HCT116 (cell line): ENCODE results near the gene B4GALNT4. TPM values are rescaled to one million over a fixed set of nuclear protein-coding genes. Genes with fewer than 3 reads are reported as not detected.

ENCODE experiments used
- ATAC-seq: fragments of 200-7000 bp; cut with Tn5 transposase; 2 replicates; pipeline ENCODE4 v1.9.1; 2020; ENCODE audit warnings: mild to moderate bottlenecking, moderate library complexity
- BruUV-seq: library from RNA; stranded (reverse); fragments of 400-500 nt; replicated peaks from 2 replicates; lab custom pipeline; 2021; lab: Mats Ljungman, UMichigan
- CTCF ChIA-PET: fragments of 300-600 bp; sonication (Branson Sonifier 250); formaldehyde crosslinking; loops from one replicate; lab custom pipeline; 2021; ENCODE audit warnings: antibody characterized with exemption; lab: Charles Lee
- POLR2A ChIA-PET: fragments of 300-600, 350-600 bp; sonication (Branson Sonifier 250); formaldehyde crosslinking; loops from one replicate; lab custom pipeline; 2021; ENCODE audit warnings: antibody characterized with exemption; lab: Charles Lee
- RAD21 ChIA-PET, 2 experiments: fragments of 300-600 bp; sonication (Branson Sonifier 250); formaldehyde crosslinking; loops; one replicate each; lab custom pipeline; 2023; ENCODE audit warnings: low total read pairs in 2 of 2; ENCODE audit not compliant: uncharacterized antibody in 2 of 2, unreplicated experiment in 2 of 2, low non-redundant PET in 1 of 2; lab: Charles Lee
- DNase-seq: peaks from one replicate; pipeline ENCODE4 v3.0.0-alpha.2; 2010; ENCODE audit warnings: low read depth, low spot score
- H2AFZ ChIP-seq: fragments of 200-600 bp; shearing (Covaris generic), sonication (generic); 2 replicates; pipeline ENCODE4 v1.6.1; 2017; ENCODE audit warnings: low read depth, mixed run types, mixed read lengths, antibody characterized with exemption, low read length; ENCODE audit not compliant: poor library complexity, severe bottlenecking
- H3K27ac ChIP-seq: 2 replicates; pipeline ENCODE4 v1.5.1; 2012; ENCODE audit warnings: low read depth, low read length
- H3K27me3 ChIP-seq: fragments of 200-600 bp; sonication (generic); 2 replicates; pipeline ENCODE4 v1.6.1; 2016; ENCODE audit warnings: mixed run types, low read length, mixed read lengths; ENCODE audit not compliant: insufficient read depth
- H3K36me3 ChIP-seq, 2 experiments: fragments of 200-500 bp in 1 of 2; fragments of 200-600 bp in 1 of 2; sonication (Bioruptor generic) in 1 of 2; sonication (generic) in 1 of 2; 2 replicates each; pipeline versions ENCODE4 v1.5.1 to v1.6.1; 2014 to 2016; ENCODE audit warnings: low read length in 2 of 2, inconsistent platforms in 1 of 2, mixed read lengths in 1 of 2, mixed run types in 1 of 2; ENCODE audit not compliant: insufficient read depth in 2 of 2, control insufficient read depth in 1 of 2
- H3K4me1 ChIP-seq, 2 experiments: fragments of 200-600 bp in 1 of 2; sonication (generic) in 1 of 2; 2 replicates each; pipeline versions ENCODE4 v1.5.1 to v1.6.1; 2012 to 2017; ENCODE audit warnings: low read length in 2 of 2, inconsistent platforms in 1 of 2, mild to moderate bottlenecking in 1 of 2, mixed read lengths in 1 of 2, mixed run types in 1 of 2, moderate library complexity in 1 of 2; ENCODE audit not compliant: insufficient read depth in 2 of 2, control insufficient read depth in 1 of 2
- H3K4me2 ChIP-seq: fragments of 200-600 bp; sonication (generic); 2 replicates; pipeline ENCODE4 v1.6.1; 2017; ENCODE audit warnings: mixed run types, low read length, mixed read lengths
- H3K4me3 ChIP-seq, 2 experiments: fragments of 200-600 bp in 1 of 2; sonication (generic) in 1 of 2; replicated peaks in 1 of 2; 2 replicates each; pipeline ENCODE4 v1.5.1; 2011 to 2016; ENCODE audit warnings: low read length in 2 of 2, control low read depth in 1 of 2, low read depth in 1 of 2, mild to moderate bottlenecking in 1 of 2, mixed read lengths in 1 of 2, mixed run types in 1 of 2
- H3K79me2 ChIP-seq: fragments of 200-600 bp; sonication (generic); 2 replicates; pipeline ENCODE4 v1.6.1; 2017; ENCODE audit warnings: mild to moderate bottlenecking, mixed run types, low read length, moderate library complexity, mixed read lengths; ENCODE audit not compliant: insufficient read depth
- H3K9ac ChIP-seq: fragments of 200-600 bp; sonication (generic); 2 replicates; pipeline ENCODE4 v1.6.1; 2016; ENCODE audit warnings: low read length, mixed read lengths
- H3K9me2 ChIP-seq: fragments of 200-600 bp; sonication (generic), shearing (Covaris generic); 2 replicates; pipeline ENCODE4 v1.6.1; 2017; ENCODE audit warnings: mixed run types, mild to moderate bottlenecking, moderate library complexity; ENCODE audit not compliant: insufficient read depth
- H3K9me3 ChIP-seq, 2 experiments: fragments of 200-500 bp in 1 of 2; fragments of 200-600 bp in 1 of 2; sonication (Bioruptor generic) in 1 of 2; sonication (generic) in 1 of 2; 2 replicates each; pipeline ENCODE4 v1.6.1; 2014 to 2017; ENCODE audit warnings: low read length in 2 of 2, mixed read lengths in 2 of 2, inconsistent platforms in 1 of 2, low read depth in 1 of 2, mild to moderate bottlenecking in 1 of 2, mixed run types in 1 of 2, moderate library complexity in 1 of 2; ENCODE audit not compliant: control insufficient read depth in 1 of 2, insufficient read depth in 1 of 2
- H4K20me1 ChIP-seq: fragments of 200-600 bp; sonication (generic), shearing (Covaris generic); 2 replicates; pipeline ENCODE4 v1.6.1; 2017; ENCODE audit warnings: mixed run types, mild to moderate bottlenecking, moderate library complexity; ENCODE audit not compliant: insufficient read depth
- ATF3 ChIP-seq: IDR thresholded peaks from 2 replicates; pipeline ENCODE4 v1.6.1; 2012
- CBX3 ChIP-seq: IDR thresholded peaks from 2 replicates; pipeline ENCODE4 v1.6.1; 2012; ENCODE audit warnings: low read depth
- CTCF ChIP-seq, 3 experiments: fragments of 200-600 bp in 1 of 3; sonication (generic) in 1 of 3; IDR thresholded peaks in 2 of 3; conservative IDR thresholded peaks in 1 of 3; 2 replicates each; pipeline ENCODE4 v1.5.1; 2012 to 2017; ENCODE audit warnings: low read depth in 2 of 3, low read length in 2 of 3, antibody characterized with exemption in 1 of 3, borderline replicate concordance in 1 of 3, control low read depth in 1 of 3, mild to moderate bottlenecking in 1 of 3, mixed read lengths in 1 of 3, mixed run types in 1 of 3, moderate library complexity in 1 of 3; ENCODE audit not compliant: insufficient read depth in 1 of 3
- EGR1 ChIP-seq: IDR thresholded peaks from 2 replicates; pipeline ENCODE4 v1.6.1; 2012; ENCODE audit warnings: low read depth
- ELF1 ChIP-seq: IDR thresholded peaks from 2 replicates; pipeline ENCODE4 v1.6.1; 2012; ENCODE audit warnings: low read depth, borderline replicate concordance
- EZH2 ChIP-seq: fragments of 200-600 bp; sonication (generic); IDR thresholded peaks from 2 replicates; pipeline ENCODE4 v1.6.1; 2017; ENCODE audit warnings: antibody characterized with exemption, mixed run types
- EZH2phosphoT487 ChIP-seq: fragments of 200-600 bp; IDR thresholded peaks from 2 replicates; pipeline ENCODE4 v1.6.1; 2018; ENCODE audit warnings: antibody characterized with exemption, borderline replicate concordance
- FOSL1 ChIP-seq: IDR thresholded peaks from 2 replicates; pipeline ENCODE4 v1.6.1; 2012; ENCODE audit warnings: low read depth
- JUND ChIP-seq: IDR thresholded peaks from 2 replicates; pipeline ENCODE4 v1.6.1; 2012
- MAX ChIP-seq: IDR thresholded peaks from 2 replicates; pipeline ENCODE4 v1.6.1; 2012
- POLR2A ChIP-seq: IDR thresholded peaks from 2 replicates; pipeline ENCODE4 v1.7.0; 2011; ENCODE audit warnings: borderline replicate concordance; ENCODE audit not compliant: insufficient read depth, insufficient read length; ENCODE audit errors: extremely low read depth
- SIN3A ChIP-seq: IDR thresholded peaks from 2 replicates; pipeline ENCODE4 v1.6.1; 2012; ENCODE audit warnings: low read depth
- SP1 ChIP-seq: IDR thresholded peaks from 2 replicates; pipeline ENCODE4 v1.6.1; 2012; ENCODE audit warnings: low read depth
- TCF7L2 ChIP-seq: IDR thresholded peaks from 2 replicates; pipeline ENCODE4 v1.7.0; 2011; ENCODE audit warnings: borderline replicate concordance, inconsistent platforms; ENCODE audit not compliant: insufficient read depth, insufficient read length; ENCODE audit errors: extremely low read depth
- YY1 ChIP-seq: IDR thresholded peaks from 2 replicates; pipeline ENCODE4 v1.6.1; 2011; ENCODE audit warnings: low read length, low read depth, moderate library complexity, mild to moderate bottlenecking; ENCODE audit not compliant: insufficient replicate concordance; ENCODE audit errors: extremely low read depth
- ZNF274 ChIP-seq: fragments of 200-500 bp; sonication (Bioruptor generic); IDR thresholded peaks from 2 replicates; pipeline ENCODE4 v1.6.1; 2014; ENCODE audit warnings: mild to moderate bottlenecking, low read depth, low read length, inconsistent platforms
- intact Hi-C: fragments of 100-400 bp; cut with micrococcal nuclease; formaldehyde crosslinking; loops from 2 replicates; pipeline ENCODE4 v1.10.0; 2022
- total RNA-seq: library from RNA; stranded (reverse); gene quantifications from one replicate; pipeline ENCODE4 v1.2.1, GENCODE V29; 2021; ENCODE audit not compliant: unreplicated experiment

The B4GALNT4 gene
- total RNA-seq, 1 experiment from 2014 or later = 54.3 TPM

DNA sequence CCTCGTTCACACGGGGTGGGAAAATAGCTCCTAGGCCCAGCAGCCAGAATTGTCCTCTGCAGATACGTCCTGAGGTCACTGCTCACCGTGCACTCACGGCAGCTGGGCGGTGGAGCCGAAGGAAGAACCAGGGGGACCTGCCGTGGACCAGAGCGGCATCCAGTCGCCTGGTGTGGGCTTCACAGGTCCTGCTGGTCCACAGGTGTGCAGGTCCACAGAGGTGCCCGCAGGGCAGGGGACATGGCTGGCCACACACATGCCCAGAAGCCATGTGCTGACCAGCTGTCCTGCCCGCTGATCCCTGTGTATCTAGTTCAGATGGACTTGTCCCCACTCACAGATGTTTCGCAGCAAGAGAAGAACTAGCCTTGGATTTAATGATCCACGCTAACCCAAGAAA, 14.1 kb downstream of the B4GALNT4 start (continued):
- TF ChIP-seq SIN3A = no peak
- TF ChIP-seq ATF3 = no peak
- no peak for TF ChIP-seq EZH2phosphoT487
- no peak for TF ChIP-seq EGR1
- TF ChIP-seq SP1 = no peak
- TF ChIP-seq CTCF (IDR thresholded peaks at IDR 0.05 in 2 of 3, conservative IDR thresholded peaks at IDR 0.05 in 1 of 3; ENCODE audit: borderline replicate concordance in 1 of 3, insufficient read depth in 1 of 3, low read depth in 2 of 3, low read length in 2 of 3) = no peak
- TF ChIP-seq CBX3 = no peak
- no peak for TF ChIP-seq TCF7L2
- TF ChIP-seq MAX = no peak
- TF ChIP-seq, all 23 proteins: peak for 0

DNA sequence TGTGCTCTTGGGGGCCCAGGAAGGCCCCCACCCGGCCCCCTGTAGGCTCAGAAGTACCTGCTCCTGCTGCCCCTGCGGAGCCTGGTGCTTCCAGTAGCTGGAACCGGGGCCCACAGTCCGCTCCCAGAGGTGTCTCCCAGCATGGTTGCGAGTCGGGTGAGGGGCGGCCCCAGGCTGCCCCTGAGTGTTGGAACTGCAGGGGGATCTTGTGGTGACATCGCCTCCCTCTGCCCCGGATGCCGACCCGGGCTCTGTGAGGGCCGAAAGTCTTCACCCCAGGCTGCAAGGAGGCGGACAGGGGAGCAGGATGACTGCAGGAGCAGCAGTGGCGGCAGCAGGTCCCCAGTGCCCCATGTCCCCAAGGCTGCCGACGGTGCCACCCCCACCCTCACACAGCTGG, 15.2 kb downstream of the B4GALNT4 start:
- no peak overlapping the region for H3K27ac ChIP-seq
- RAD21 ChIA-PET = no interaction called here
- no peak overlapping the region for H3K9ac ChIP-seq
- no peaks in the 10 kb centered on the region for H3K36me3 ChIP-seq
- H2AFZ ChIP-seq = no peak overlapping the region
- H3K4me1 ChIP-seq = no peaks in the 10 kb centered on the region
- H3K27me3 ChIP-seq = no peaks in the 10 kb centered on the region
- no peaks in the 10 kb centered on the region for H3K9me2 ChIP-seq
- POLR2A ChIA-PET = no interaction called here
- CTCF ChIA-PET = no interaction called here
- no peak overlapping the region for H3K4me2 ChIP-seq
- no peaks in the 10 kb centered on the region; a peak in 1 of 4 replicates for H3K9me3 ChIP-seq
- DNase-seq = no peak
- H3K4me3 ChIP-seq = no peak overlapping the region
- no peak for TF ChIP-seq SIN3A
- TF ChIP-seq SP1 = no peak
- TF ChIP-seq POLR2A = no peak
- no peak for TF ChIP-seq ZNF274
- TF ChIP-seq FOSL1 = no peak
- TF ChIP-seq ELF1 = no peak
- TF ChIP-seq JUND = no peak
- TF ChIP-seq EZH2 = no peak
- no peak for TF ChIP-seq YY1
- H4K20me1 ChIP-seq = no peaks in the 10 kb centered on the region
- no peaks in the 10 kb centered on the region for H3K79me2 ChIP-seq
- BruUV-seq = no TSS peak
- no peak for ATAC-seq
- intact Hi-C loops = no loop called here
